H1 (cell line): Measurements from ENCODE around the gene HPS5. TPM values are rescaled to one million over a fixed set of nuclear protein-coding genes. Genes with fewer than 3 reads are reported as not detected.

Source experiments
- CTCF ChIA-PET: fragments of 300-600 bp; sonication (Branson Sonifier 250); formaldehyde crosslinking; loops from one replicate; lab custom pipeline; 2021; ENCODE audit not compliant: partially characterized antibody; lab: Charles Lee
- POLR2A ChIA-PET: fragments of 300-600 bp; sonication (Branson Sonifier 250); formaldehyde crosslinking; loops from one replicate; lab custom pipeline; 2021; ENCODE audit warnings: inconsistent platforms; ENCODE audit not compliant: partially characterized antibody; lab: Charles Lee
- DNase-seq, 2 experiments: peaks; one replicate each; pipeline versions ENCODE4 v3.0.0 to v3.0.0-alpha.2; 2010 to 2022; ENCODE audit warnings: low spot score in 2 of 2, low read depth in 1 of 2, mixed read lengths in 1 of 2
- FAIRE-seq: peaks from 2 replicates; lab custom pipeline; 2011; peaks lifted over from hg19 to GRCh38; lab: Jason Lieb, UNC
- H2AFZ ChIP-seq: 2 replicates; pipeline ENCODE4 v1.8.1; 2012; ENCODE audit warnings: low read length, inconsistent platforms
- H2AK5ac ChIP-seq: 2 replicates; pipeline ENCODE4 v1.6.1; 2013; ENCODE audit warnings: low read depth, low read length
- H2BK120ac ChIP-seq: replicated peaks from 2 replicates; pipeline ENCODE3; 2013; ENCODE audit warnings: low read depth, low read length, inconsistent platforms
- H2BK12ac ChIP-seq: 2 replicates; pipeline ENCODE4 v1.6.1; 2013; ENCODE audit warnings: low read depth, low read length
- H2BK15ac ChIP-seq: 2 replicates; pipeline ENCODE4 v1.6.1; 2013; ENCODE audit warnings: low read length
- H2BK20ac ChIP-seq: 2 replicates; pipeline ENCODE4 v1.6.1; 2013; ENCODE audit warnings: low read length
- H2BK5ac ChIP-seq: 2 replicates; pipeline ENCODE4 v1.6.1; 2013; ENCODE audit warnings: low read depth, low read length
- H3K14ac ChIP-seq: 2 replicates; pipeline ENCODE4 v1.6.1; 2013; ENCODE audit warnings: inconsistent platforms; ENCODE audit not compliant: insufficient read length
- H3K18ac ChIP-seq: 2 replicates; pipeline ENCODE4 v1.6.1; 2013; ENCODE audit warnings: low read length; ENCODE audit errors: extremely low read depth
- H3K23ac ChIP-seq: 2 replicates; pipeline ENCODE4 v1.6.1; 2013; ENCODE audit warnings: inconsistent platforms; ENCODE audit not compliant: insufficient read length
- H3K23me2 ChIP-seq: 2 replicates; pipeline ENCODE4 v1.6.1; 2013; ENCODE audit warnings: low read depth, low read length
- H3K27ac ChIP-seq: 2 replicates; pipeline ENCODE4 v1.6.1; 2011; ENCODE audit warnings: low read depth, low read length, inconsistent platforms
- H3K27me3 ChIP-seq, 4 experiments: replicated peaks in 1 of 4; 1 replicate in 1 of 4; 2 replicates in 3 of 4; pipeline versions ENCODE4 v1.6.1 to v1.8.1; 2011 to 2013; ENCODE audit warnings: low read length in 3 of 4, mild to moderate bottlenecking in 3 of 4, inconsistent platforms in 2 of 4, mixed read lengths in 2 of 4, moderate library complexity in 1 of 4; ENCODE audit not compliant: control insufficient read depth in 3 of 4, insufficient read depth in 3 of 4; ENCODE audit errors: extremely low read depth in 1 of 4
- H3K36me3 ChIP-seq, 4 experiments: 2 replicates each; pipeline versions ENCODE4 v1.6.1 to v1.8.1; 2011 to 2013; ENCODE audit warnings: mild to moderate bottlenecking in 4 of 4, low read length in 3 of 4, moderate library complexity in 2 of 4, control low read depth in 1 of 4, inconsistent platforms in 1 of 4; ENCODE audit not compliant: insufficient read depth in 4 of 4, control insufficient read depth in 2 of 4
- H3K4ac ChIP-seq: replicated peaks from 2 replicates; pipeline ENCODE3; 2013; ENCODE audit warnings: low read length, low read depth, mixed read lengths, inconsistent platforms; ENCODE audit not compliant: insufficient read length
- H3K4me1 ChIP-seq, 4 experiments: replicated peaks in 1 of 4; 1 replicate in 1 of 4; 2 replicates in 3 of 4; pipeline versions ENCODE4 v1.6.1 to v1.8.1; 2011 to 2013; ENCODE audit warnings: low read length in 3 of 4, inconsistent platforms in 2 of 4, mixed read lengths in 1 of 4; ENCODE audit not compliant: insufficient read depth in 4 of 4, control insufficient read depth in 3 of 4
- H3K4me2 ChIP-seq, 2 experiments: 2 replicates each; pipeline versions ENCODE4 v1.6.1 to v1.8.1; 2011 to 2013; ENCODE audit warnings: low read depth in 2 of 2, low read length in 2 of 2, control low read depth in 1 of 2, inconsistent platforms in 1 of 2, mild to moderate bottlenecking in 1 of 2; ENCODE audit not compliant: insufficient read depth in 1 of 2
- H3K4me3 ChIP-seq, 4 experiments: fragments of 200-600, 300-600 bp in 1 of 4; sonication (generic), shearing (Covaris generic), sonication (Bioruptor Twin) in 1 of 4; 2 replicates each; pipeline versions ENCODE4 v1.5.1 to v1.8.1; 2011 to 2016; ENCODE audit warnings: low read length in 4 of 4, low read depth in 3 of 4, control low read depth in 2 of 4, inconsistent platforms in 2 of 4, mild to moderate bottlenecking in 2 of 4, mixed read lengths in 1 of 4, moderate library complexity in 1 of 4; ENCODE audit not compliant: insufficient read depth in 2 of 4; ENCODE audit errors: extremely low read depth in 1 of 4
- H3K56ac ChIP-seq: replicated peaks from 2 replicates; pipeline ENCODE3; 2013; ENCODE audit warnings: low read depth, mild to moderate bottlenecking, mixed read lengths, low read length, inconsistent platforms; ENCODE audit not compliant: insufficient read length
- H3K79me1 ChIP-seq: 2 replicates; pipeline ENCODE4 v1.6.1; 2013; ENCODE audit warnings: low read depth, low read length, control low read depth
- H3K79me2 ChIP-seq, 2 experiments: 2 replicates each; pipeline versions ENCODE4 v1.6.1 to v1.8.1; 2012 to 2013; ENCODE audit warnings: low read length in 2 of 2, mild to moderate bottlenecking in 2 of 2, inconsistent platforms in 1 of 2; ENCODE audit not compliant: insufficient read depth in 2 of 2, control insufficient read depth in 1 of 2
- H3K9ac ChIP-seq, 4 experiments: replicated peaks in 1 of 4; 1 replicate in 1 of 4; 2 replicates in 3 of 4; pipeline versions ENCODE4 v1.6.1 to v1.8.1; 2011 to 2013; ENCODE audit warnings: low read depth in 3 of 4, low read length in 3 of 4, control low read depth in 2 of 4, mild to moderate bottlenecking in 2 of 4, moderate library complexity in 2 of 4, inconsistent platforms in 1 of 4; ENCODE audit errors: extremely low read depth in 1 of 4
- H3K9me3 ChIP-seq, 2 experiments: 2 replicates each; pipeline versions ENCODE4 v1.6.1 to v1.8.1; 2012 to 2013; ENCODE audit warnings: mild to moderate bottlenecking in 2 of 2, moderate library complexity in 2 of 2, control low read depth in 1 of 2, inconsistent platforms in 1 of 2, low read depth in 1 of 2, low read length in 1 of 2, mixed read lengths in 1 of 2; ENCODE audit not compliant: insufficient read depth in 2 of 2
- H4K20me1 ChIP-seq, 2 experiments: replicated peaks in 1 of 2; 2 replicates each; pipeline versions ENCODE3 to v1.8.1; 2011 to 2013; ENCODE audit warnings: inconsistent platforms in 2 of 2, low read length in 2 of 2, mild to moderate bottlenecking in 1 of 2; ENCODE audit not compliant: insufficient read depth in 2 of 2, control insufficient read depth in 1 of 2
- H4K5ac ChIP-seq: 2 replicates; pipeline ENCODE4 v1.6.1; 2013; ENCODE audit warnings: low read length, low read depth, mixed read lengths, inconsistent platforms; ENCODE audit not compliant: insufficient read length
- H4K8ac ChIP-seq: 2 replicates; pipeline ENCODE4 v1.8.0; 2013; ENCODE audit warnings: mild to moderate bottlenecking, moderate library complexity, low read length, inconsistent platforms; ENCODE audit not compliant: insufficient read depth; ENCODE audit errors: extremely low read depth
- H4K91ac ChIP-seq: replicated peaks from 2 replicates; pipeline ENCODE3; 2013; ENCODE audit warnings: low read length, mixed read lengths, inconsistent platforms; ENCODE audit not compliant: insufficient read length
- NANOG ChIP-seq: IDR thresholded peaks from 2 replicates; pipeline ENCODE4 v1.6.1; 2011; ENCODE audit warnings: low read length, low read depth, mild to moderate bottlenecking, inconsistent platforms; ENCODE audit not compliant: insufficient read depth, poor library complexity, severe bottlenecking
- SAP30 ChIP-seq: fragments of 300-600 bp; sonication (generic); IDR thresholded peaks from 2 replicates; pipeline ENCODE4 v1.7.1; 2012; ENCODE audit warnings: low read length, moderate library complexity, mild to moderate bottlenecking, inconsistent platforms; ENCODE audit not compliant: insufficient read depth, insufficient replicate concordance
- SIRT6 ChIP-seq: IDR thresholded peaks from one replicate; pipeline ENCODE4 v1.7.1; 2012; ENCODE audit warnings: low read length, inconsistent platforms
- TCF12 ChIP-seq: IDR thresholded peaks from 2 replicates; pipeline ENCODE4 v1.6.1; 2011; ENCODE audit warnings: low read depth, mild to moderate bottlenecking, low read length
- WGBS, 2 experiments: shearing (Covaris generic) in 1 of 2; methylation state at CpG; one replicate each; pipeline versions ENCODE4 v1.1.6 to v1.1.7; 2013 to 2015; ENCODE audit warnings: low lambda C conversion rate in 2 of 2, mixed read lengths in 2 of 2, inconsistent platforms in 1 of 2, low coverage in 1 of 2, missing lambda C conversion rate in 1 of 2; ENCODE audit not compliant: insufficient replicate concordance in 2 of 2, insufficient coverage in 1 of 2, insufficient read length in 1 of 2; ENCODE audit errors: extremely low coverage in 1 of 2, missing lambda C conversion rate in 1 of 2; 5-methylcytosine and 5-hydroxymethylcytosine counted together
- polyA plus RNA-seq, 7 experiments: library from polyadenylated mRNA; depleted of rRNA in 3 of 7; stranded (reverse) in 5 of 7; unstranded in 2 of 7; fragments of >200 nt in 5 of 7; fragments of 200-250 nt in 2 of 7; gene quantifications; 1 replicate in 5 of 7; 2 replicates in 1 of 7; 4 replicates in 1 of 7; pipeline versions ENCODE4 v1.2.1 to v1.2.3, GENCODE V29; 2011 to 2013; ENCODE audit warnings: missing spikeins in 2 of 7, mixed read lengths in 2 of 7
- total RNA-seq: library from RNA; stranded (reverse); fragmentation: NEBNext Ultra II Directional; extraction: Animal tissue kit (Norgen Biotek cat#: 25700); gene quantifications from 2 replicates; pipeline ENCODE4 v1.2.1, GENCODE V29; 2021
- TF ChIP-seq, protein P1 (sequence below): IDR thresholded peaks from 2 replicates; pipeline ENCODE4 v1.6.1; 2011; ENCODE audit warnings: low read length, improper control_type of control experiment

Gene HPS5
- total and polyA plus RNA-seq, 2 of the 8 experiments (the other 6 are each of a cell fraction or from before 2014, with no cell fraction given), result 5.0 to 18.5 TPM

GRCh38 chr11:18358646-18359045 lies 36.7 kb upstream of the HPS5 start:
- H4K20me1 ChIP-seq, result peaks cover 0 to 2% of the 10 kb centered on the region in 2 experiments
- H4K5ac ChIP-seq, result no peak overlapping the region
- no peaks in the 10 kb centered on the region for H3K79me1 ChIP-seq
- H4K91ac ChIP-seq, result no peak overlapping the region
- no peaks in the 10 kb centered on the region for H3K27me3 ChIP-seq
- no peak for DNase-seq
- ChIA-PET POLR2A (interaction anchor here (1.4 kb wide), 1 partner anchor 10 kb away, joined by 4 read pairs; no protein-coding TSS in a partner anchor), CTCF (no interaction called here)
- H2BK5ac ChIP-seq, result no peak overlapping the region
- no peaks in the 10 kb centered on the region for H3K79me2 ChIP-seq
- no peak overlapping the region for H2BK120ac ChIP-seq
- no peak overlapping the region for H3K27ac ChIP-seq
- H3K4ac ChIP-seq, result no peak overlapping the region
- no peak overlapping the region for H2AK5ac ChIP-seq
- no peak overlapping the region for H3K9ac ChIP-seq
- no peak overlapping the region for H3K4me3 ChIP-seq
- H3K4me1 ChIP-seq, result no peaks in the 10 kb centered on the region
- H4K8ac ChIP-seq, result no peak overlapping the region
- no peak overlapping the region for H2BK20ac ChIP-seq
- 91% methylated on average over 4 of the region's 4 CpGs; no CpG with 5 or more reads in 1 of the 2 experiments for WGBS, 2 experiments
- H2BK12ac ChIP-seq, result no peak overlapping the region
- no peak overlapping the region for H2AFZ ChIP-seq
- H3K14ac ChIP-seq, result no peak overlapping the region
- H3K23ac ChIP-seq, result no peak overlapping the region
- no peak overlapping the region for H3K4me2 ChIP-seq
- no peak for FAIRE-seq
- H3K56ac ChIP-seq, result no peak overlapping the region
- TF ChIP-seq TCF12 (no peak), SIRT6 (no peak), NANOG (no peak), SAP30 (no peak)
- TF ChIP-seq, protein P1, sequence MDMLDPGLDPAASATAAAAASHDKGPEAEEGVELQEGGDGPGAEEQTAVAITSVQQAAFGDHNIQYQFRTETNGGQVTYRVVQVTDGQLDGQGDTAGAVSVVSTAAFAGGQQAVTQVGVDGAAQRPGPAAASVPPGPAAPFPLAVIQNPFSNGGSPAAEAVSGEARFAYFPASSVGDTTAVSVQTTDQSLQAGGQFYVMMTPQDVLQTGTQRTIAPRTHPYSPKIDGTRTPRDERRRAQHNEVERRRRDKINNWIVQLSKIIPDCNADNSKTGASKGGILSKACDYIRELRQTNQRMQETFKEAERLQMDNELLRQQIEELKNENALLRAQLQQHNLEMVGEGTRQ, result no peak
- no peak overlapping the region for H3K18ac ChIP-seq
- no peaks in the 10 kb centered on the region for H3K23me2 ChIP-seq
- peaks cover 8 to 59% (median 29%) of the 10 kb centered on the region in 4 experiments; a peak in 7 of 8 replicates for H3K36me3 ChIP-seq
- no peaks in the 10 kb centered on the region for H3K9me3 ChIP-seq
- no peak overlapping the region for H2BK15ac ChIP-seq
